AG04450 (cell line): ENCODE measurements around the gene ZNF227. TPM values are rescaled to one million over a fixed set of nuclear protein-coding genes. Genes with fewer than 3 reads are reported as not detected.

ENCODE experiments used
- CTCF ChIA-PET: fragments of 300-600, 350-600 bp; formaldehyde crosslinking; extraction: SDS; loops from one replicate; lab custom pipeline; 2022; ENCODE audit warnings: antibody characterized with exemption, inconsistent platforms; lab: Charles Lee
- POLR2A ChIA-PET: fragments of 350-600 bp; formaldehyde crosslinking; extraction: SDS; loops from one replicate; lab custom pipeline; 2021; ENCODE audit warnings: antibody characterized with exemption, inconsistent platforms; lab: Yijun Ruan, JAX
- DNase-seq: peaks from one replicate; pipeline ENCODE4 v3.0.0-alpha.2; 2011; ENCODE audit warnings: low read depth, low spot score
- H3K27ac ChIP-seq: one replicate; pipeline ENCODE4 v1.5.1; 2012; ENCODE audit warnings: low read depth, low read length, control low read depth
- H3K27me3 ChIP-seq: one replicate; pipeline ENCODE4 v1.6.0; 2012; ENCODE audit warnings: low read length; ENCODE audit not compliant: control insufficient read depth, insufficient read depth
- H3K4me3 ChIP-seq: 2 replicates; pipeline ENCODE4 v1.5.1; 2011; ENCODE audit warnings: mild to moderate bottlenecking, low read depth, low read length, control low read depth
- H3K9me3 ChIP-seq: 2 replicates; pipeline ENCODE4 v1.5.1; 2012; ENCODE audit warnings: low read length; ENCODE audit not compliant: control insufficient read depth, insufficient read depth
- polyA plus RNA-seq: library from polyadenylated mRNA; depleted of rRNA; stranded (reverse); fragments of >200 nt; gene quantifications from 2 replicates; pipeline ENCODE4 v1.2.3, GENCODE V29; 2011; rRNA removed
- TF ChIP-seq, protein P1 (sequence below): IDR thresholded peaks from 2 replicates; pipeline ENCODE4 v1.5.1; 2011; ENCODE audit warnings: low read depth, low read length, control low read depth, inconsistent platforms

Gene ZNF227
- polyA plus RNA-seq, 1 experiment: 11.8 TPM

DNA sequence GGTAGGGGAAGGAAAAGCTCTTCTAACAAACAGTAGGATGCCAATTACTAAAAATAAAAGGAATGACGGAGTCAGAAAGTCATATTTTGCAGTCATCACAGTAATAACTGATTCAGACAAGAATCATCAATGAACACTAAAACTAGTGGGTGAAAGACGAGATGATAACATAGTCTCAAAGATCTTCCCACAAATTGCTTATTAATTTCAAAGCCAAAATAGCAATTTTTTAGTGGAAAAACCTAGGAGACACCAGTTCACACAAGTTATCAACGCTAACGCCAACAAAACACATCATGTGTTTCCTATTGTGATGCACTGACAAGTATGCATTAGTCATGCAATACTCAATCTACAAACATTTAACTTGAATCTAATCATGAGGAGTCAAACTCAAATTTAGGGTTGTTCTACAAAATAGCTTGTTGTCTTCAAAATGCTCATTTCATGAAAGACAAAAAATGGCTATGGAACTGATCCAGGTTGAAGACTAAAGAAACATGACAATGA, 65.9 kb downstream of the ZNF227 start:
- H3K27ac ChIP-seq: no peak overlapping the region
- H3K9me3 ChIP-seq: peaks cover 10% of the 10 kb centered on the region
- no peak overlapping the region for H3K4me3 ChIP-seq
- POLR2A ChIA-PET: no interaction called here
- CTCF ChIA-PET: no interaction called here
- no peaks in the 10 kb centered on the region for H3K27me3 ChIP-seq
- TF ChIP-seq, protein P1, sequence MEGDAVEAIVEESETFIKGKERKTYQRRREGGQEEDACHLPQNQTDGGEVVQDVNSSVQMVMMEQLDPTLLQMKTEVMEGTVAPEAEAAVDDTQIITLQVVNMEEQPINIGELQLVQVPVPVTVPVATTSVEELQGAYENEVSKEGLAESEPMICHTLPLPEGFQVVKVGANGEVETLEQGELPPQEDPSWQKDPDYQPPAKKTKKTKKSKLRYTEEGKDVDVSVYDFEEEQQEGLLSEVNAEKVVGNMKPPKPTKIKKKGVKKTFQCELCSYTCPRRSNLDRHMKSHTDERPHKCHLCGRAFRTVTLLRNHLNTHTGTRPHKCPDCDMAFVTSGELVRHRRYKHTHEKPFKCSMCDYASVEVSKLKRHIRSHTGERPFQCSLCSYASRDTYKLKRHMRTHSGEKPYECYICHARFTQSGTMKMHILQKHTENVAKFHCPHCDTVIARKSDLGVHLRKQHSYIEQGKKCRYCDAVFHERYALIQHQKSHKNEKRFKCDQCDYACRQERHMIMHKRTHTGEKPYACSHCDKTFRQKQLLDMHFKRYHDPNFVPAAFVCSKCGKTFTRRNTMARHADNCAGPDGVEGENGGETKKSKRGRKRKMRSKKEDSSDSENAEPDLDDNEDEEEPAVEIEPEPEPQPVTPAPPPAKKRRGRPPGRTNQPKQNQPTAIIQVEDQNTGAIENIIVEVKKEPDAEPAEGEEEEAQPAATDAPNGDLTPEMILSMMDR: no peak
- DNase-seq: no peak

DNA sequence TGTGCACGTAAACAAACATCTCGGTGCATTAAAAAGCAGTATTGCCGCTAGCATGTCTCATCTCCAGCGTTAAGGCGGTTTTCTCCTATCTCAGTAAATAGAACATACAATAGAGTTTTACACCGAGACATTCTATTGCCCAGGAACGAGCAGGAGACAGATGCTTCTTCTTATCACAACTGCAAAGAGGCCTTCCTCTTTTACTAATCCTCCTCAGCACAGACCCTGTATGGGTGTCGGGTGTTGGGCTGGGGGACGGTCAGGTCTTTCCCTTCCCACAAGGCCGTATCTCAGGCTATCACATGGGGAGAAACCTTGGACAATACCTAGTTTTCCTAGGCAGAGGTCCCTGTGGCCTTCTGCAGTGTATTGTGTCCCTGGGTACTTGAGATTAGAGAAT, 68.6 kb downstream of the ZNF227 start:
- TF ChIP-seq, protein P1: no peak
- no peak for DNase-seq
- H3K9me3 ChIP-seq: peaks cover 3% of the 10 kb centered on the region; the same call in 1 of the 2 replicates
- no peak overlapping the region for H3K4me3 ChIP-seq
- ChIA-PET CTCF (no interaction called here), POLR2A (no interaction called here)
- no peak overlapping the region for H3K27ac ChIP-seq
- no peaks in the 10 kb centered on the region for H3K27me3 ChIP-seq

DNA sequence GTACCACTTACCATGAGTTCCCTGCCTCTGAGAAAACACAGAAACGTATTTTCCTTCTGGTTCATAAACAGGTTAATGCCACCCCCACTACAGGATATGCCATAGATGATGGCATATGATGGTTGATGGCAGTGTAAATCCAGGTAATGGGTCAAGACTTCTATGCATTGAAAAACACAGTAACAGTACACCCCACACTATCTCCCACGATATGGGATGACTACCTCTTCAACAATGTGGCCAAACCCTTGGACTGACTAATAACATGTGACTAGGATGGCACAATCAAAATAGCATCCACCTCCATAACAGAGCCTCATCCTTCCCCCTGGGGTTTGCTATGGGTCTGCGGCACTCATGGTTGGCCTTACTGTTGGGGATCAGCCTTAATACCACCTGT, 70.5 kb downstream of the ZNF227 start:
- TF ChIP-seq, protein P1: no peak
- ChIA-PET POLR2A (no interaction called here), CTCF (no interaction called here)
- Histone ChIP-seq H3K9me3 (peaks cover 3% of the 10 kb centered on the region; the same call in 1 of the 2 replicates), H3K4me3 (no peak overlapping the region), H3K27me3 (no peaks in the 10 kb centered on the region), H3K27ac (no peak overlapping the region)
- no peak for DNase-seq

DNA sequence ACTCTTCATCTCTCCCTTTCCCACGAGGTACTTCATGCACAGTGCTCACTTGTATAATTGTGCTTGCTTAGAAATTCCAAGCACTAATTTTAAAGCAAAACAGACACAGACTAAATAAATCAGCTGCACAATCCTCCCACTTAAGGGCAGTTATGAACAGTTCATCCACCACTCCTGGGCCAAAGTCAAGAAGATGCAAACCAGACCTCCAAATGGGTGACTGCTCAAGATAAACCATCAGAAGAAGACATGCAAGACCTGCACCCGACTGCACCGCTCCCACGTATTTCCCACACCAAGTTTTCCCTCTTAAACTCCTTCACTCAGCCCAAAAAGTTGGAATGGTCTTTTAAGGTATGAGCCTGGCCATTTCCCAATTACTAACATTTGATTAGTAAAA, 72.6 kb downstream of the ZNF227 start:
- ChIA-PET CTCF (no interaction called here), POLR2A (no interaction called here)
- TF ChIP-seq, protein P1: no peak
- Histone ChIP-seq H3K27ac (no peak overlapping the region), H3K27me3 (no peaks in the 10 kb centered on the region), H3K4me3 (no peak overlapping the region), H3K9me3 (peaks cover 3% of the 10 kb centered on the region; the same call in 1 of the 2 replicates)
- no peak for DNase-seq

Other genes starting within 250 kb of the ZNF227 start
- 6.8 and 8.2 TPM in 2 replicates for gene ZNF155, start 228.3 kb upstream of the ZNF227 start, polyA plus RNA-seq
- gene ZNF230, start 209.6 kb upstream of the ZNF227 start, polyA plus RNA-seq: 2.8 and 4.0 TPM in 2 replicates
- gene ZNF222, start 187.2 kb upstream of the ZNF227 start, polyA plus RNA-seq: 5.1 and 6.9 TPM in 2 replicates
- 4.2 and 5.3 TPM in 2 replicates for gene ZNF223, start 160.5 kb upstream of the ZNF227 start, polyA plus RNA-seq
- 1.5 and 1.6 TPM in 2 replicates for gene ZNF284, start 140.4 kb upstream of the ZNF227 start, polyA plus RNA-seq
- 14.4 and 17.5 TPM in 2 replicates for gene ZNF224, start 118.2 kb upstream of the ZNF227 start, polyA plus RNA-seq
- 3.1 and 5.1 TPM in 2 replicates for gene ZNF225, start 99.1 kb upstream of the ZNF227 start, polyA plus RNA-seq
- 6.0 and 6.5 TPM in 2 replicates for gene ZNF234, start 71.0 kb upstream of the ZNF227 start, polyA plus RNA-seq
- gene ZNF226, start 47.4 kb upstream of the ZNF227 start, polyA plus RNA-seq: 30.5 and 36.1 TPM in 2 replicates
- 1.3 and 2.0 TPM in 2 replicates for gene ZNF233, start 47.4 kb downstream of the ZNF227 start, polyA plus RNA-seq
- 3.6 and 3.8 TPM in 2 replicates for gene ZNF235, start 92.5 kb downstream of the ZNF227 start, polyA plus RNA-seq
- gene ZNF112, start 144.1 kb downstream of the ZNF227 start, polyA plus RNA-seq: 5.2 and 6.9 TPM in 2 replicates
- 3.2 and 4.4 TPM in 2 replicates for gene ZNF285, start 189.1 kb downstream of the ZNF227 start, polyA plus RNA-seq
- gene ZNF229, start 235.9 kb downstream of the ZNF227 start, polyA plus RNA-seq: 12.8 TPM in 2 replicates